GM12874 (cell line): Measurements from ENCODE around the gene LILRA2.

ENCODE experiments used
- TF ChIP-seq, protein P1 (sequence below): IDR thresholded peaks from 2 replicates; pipeline ENCODE4 v1.5.1; 2011; ENCODE audit warnings: low read depth, mild to moderate bottlenecking, control low read depth, low read length, moderate library complexity; ENCODE audit not compliant: insufficient read depth

LILRA2 gene

GRCh38 chr19:54608205-54608604, 34.6 kb downstream of the LILRA2 start:
- TF ChIP-seq, protein P1, sequence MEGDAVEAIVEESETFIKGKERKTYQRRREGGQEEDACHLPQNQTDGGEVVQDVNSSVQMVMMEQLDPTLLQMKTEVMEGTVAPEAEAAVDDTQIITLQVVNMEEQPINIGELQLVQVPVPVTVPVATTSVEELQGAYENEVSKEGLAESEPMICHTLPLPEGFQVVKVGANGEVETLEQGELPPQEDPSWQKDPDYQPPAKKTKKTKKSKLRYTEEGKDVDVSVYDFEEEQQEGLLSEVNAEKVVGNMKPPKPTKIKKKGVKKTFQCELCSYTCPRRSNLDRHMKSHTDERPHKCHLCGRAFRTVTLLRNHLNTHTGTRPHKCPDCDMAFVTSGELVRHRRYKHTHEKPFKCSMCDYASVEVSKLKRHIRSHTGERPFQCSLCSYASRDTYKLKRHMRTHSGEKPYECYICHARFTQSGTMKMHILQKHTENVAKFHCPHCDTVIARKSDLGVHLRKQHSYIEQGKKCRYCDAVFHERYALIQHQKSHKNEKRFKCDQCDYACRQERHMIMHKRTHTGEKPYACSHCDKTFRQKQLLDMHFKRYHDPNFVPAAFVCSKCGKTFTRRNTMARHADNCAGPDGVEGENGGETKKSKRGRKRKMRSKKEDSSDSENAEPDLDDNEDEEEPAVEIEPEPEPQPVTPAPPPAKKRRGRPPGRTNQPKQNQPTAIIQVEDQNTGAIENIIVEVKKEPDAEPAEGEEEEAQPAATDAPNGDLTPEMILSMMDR = no peak

- TF ChIP-seq, protein P1 = no peak
These were observed 35.2 kb downstream of the LILRA2 start for GRCh38 chr19:54608792-54609191.

DNA sequence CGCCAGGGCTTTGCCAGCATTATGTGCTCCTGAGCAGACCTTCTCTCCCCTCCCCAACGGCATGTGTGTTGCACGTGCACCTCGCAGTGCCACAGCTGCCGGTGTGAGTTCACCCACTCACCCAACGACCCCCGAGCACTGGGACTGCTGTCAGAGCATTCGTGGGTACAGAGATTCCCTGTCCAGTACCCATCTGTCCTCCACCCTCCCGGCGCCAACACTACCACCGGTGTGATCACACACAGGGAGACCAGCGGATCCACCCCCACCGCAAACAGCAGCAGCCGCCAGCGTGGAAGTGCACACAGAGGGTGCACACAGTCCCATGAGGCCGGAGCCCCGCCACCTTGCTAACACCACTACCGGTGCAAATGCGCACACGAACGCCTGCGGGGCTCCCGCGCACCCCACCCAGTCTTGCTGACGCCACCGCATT, 35.8 kb downstream of the LILRA2 start:
- TF ChIP-seq, protein P1 = no peak

DNA sequence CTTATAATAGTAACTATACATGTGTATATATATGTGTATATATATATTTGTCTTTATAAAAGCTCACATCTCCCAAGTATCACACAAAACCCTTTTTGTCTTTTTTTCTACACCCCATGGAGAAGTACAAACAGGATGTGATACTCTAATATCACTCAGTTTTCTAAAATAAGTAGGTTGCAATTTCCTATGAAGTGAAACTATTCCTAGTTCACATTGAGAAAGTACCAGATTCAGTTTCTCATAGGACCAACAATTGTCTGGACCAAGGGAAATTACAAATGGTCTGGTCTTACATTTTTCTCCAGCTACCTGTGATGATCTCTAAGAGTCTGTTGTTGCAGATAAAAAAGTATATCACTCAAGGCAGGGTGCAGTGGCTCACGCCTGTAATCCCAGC, 38.8 kb downstream of the LILRA2 start:
- TF ChIP-seq, protein P1 = no peak

- TF ChIP-seq, protein P1 = no peak
These were observed 41.1 kb downstream of the LILRA2 start for GRCh38 chr19:54614726-54615125.

DNA sequence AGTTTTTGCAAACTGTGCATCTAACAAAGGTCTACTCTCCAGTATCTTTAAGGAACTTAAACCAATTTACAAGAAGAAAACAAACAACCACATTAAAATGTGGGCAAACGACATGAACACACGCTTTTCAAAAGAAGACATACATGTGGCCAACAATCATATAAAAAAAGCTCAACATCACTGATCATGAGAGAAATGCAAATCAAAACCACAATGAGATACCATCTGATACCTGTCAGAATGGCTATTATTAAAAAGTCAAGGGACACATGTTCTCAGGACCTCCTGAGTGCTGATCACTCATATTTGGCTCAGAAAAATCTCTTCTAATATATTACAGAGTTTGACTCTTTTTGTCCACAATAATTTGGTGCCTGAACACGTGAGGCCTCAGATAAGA, 42.5 kb downstream of the LILRA2 start:
- TF ChIP-seq, protein P1 = no peak

DNA sequence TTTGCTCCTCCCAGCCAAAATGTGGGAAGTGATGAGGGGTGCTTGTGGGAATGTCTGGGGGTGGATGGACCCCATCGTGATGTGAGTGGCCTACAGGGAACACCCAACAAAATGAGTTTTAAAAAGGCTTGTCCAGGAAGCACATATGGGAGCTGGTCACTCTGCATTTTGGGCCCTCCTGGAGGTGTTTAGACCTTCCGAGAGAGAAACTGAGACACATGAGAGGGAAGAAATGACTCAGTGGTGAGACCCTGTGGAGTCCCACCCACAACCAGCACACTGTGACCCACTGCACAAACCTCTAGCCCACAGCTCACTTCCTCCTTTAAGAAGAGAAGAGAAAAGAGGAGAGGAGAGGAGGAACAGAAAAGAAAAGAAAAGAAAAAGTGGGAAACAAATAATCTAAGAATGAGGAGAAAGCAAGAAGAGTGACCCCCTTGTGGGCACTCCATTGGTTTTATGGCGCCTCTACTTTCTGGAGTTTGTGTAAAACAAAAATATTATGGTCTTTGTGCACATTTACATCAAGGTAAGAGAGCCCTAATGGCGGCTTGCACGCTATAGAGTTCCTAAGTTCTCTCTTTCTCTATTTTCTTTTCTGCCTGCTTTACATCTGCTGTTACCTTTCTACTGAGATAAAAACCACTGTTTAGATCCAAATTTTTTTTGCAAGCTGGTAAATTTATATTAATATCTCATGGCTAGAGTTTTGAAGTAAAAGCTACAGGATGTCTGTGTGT, 43.4 kb downstream of the LILRA2 start:
- TF ChIP-seq, protein P1 = no peak
